GM19395 (cell line): Measurements from ENCODE around the gene ELAPOR2.
"Not testable (repeated sequence)": the region's sequence is repeated elsewhere in the genome, so short reads cannot be mapped to it uniquely, and the experiment has no call there.

Source experiments
- ATAC-seq: cut with Tn5 transposase; IDR thresholded peaks from one replicate; pipeline ENCODE4 v1.9.1; 2021; ENCODE audit warnings: mild to moderate bottlenecking, moderate library complexity; ENCODE audit not compliant: unreplicated experiment

Gene ELAPOR2

DNA sequence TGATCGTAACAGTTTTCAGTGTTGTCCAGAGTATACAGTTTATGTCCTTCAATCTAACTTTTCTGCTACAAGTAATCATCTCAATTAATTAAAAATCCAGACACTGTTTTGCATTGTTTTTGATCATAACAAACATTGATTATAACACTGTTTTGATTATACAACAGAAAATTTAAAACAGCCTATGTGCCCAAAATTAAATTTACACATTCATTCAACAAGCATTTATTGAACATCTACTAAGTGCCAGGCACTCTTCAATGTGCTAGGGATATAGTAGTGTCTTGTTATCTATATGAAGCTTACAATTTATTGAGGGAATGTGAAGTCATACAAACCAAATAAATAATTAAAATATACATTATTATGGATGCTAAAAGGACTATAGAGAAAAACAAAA, 10.6 kb downstream of the ELAPOR2 start:
- no peak for ATAC-seq

- ATAC-seq: no peak
Observed at GRCh38 chr7:87046456-87046855, 13.0 kb downstream of the ELAPOR2 start.

DNA sequence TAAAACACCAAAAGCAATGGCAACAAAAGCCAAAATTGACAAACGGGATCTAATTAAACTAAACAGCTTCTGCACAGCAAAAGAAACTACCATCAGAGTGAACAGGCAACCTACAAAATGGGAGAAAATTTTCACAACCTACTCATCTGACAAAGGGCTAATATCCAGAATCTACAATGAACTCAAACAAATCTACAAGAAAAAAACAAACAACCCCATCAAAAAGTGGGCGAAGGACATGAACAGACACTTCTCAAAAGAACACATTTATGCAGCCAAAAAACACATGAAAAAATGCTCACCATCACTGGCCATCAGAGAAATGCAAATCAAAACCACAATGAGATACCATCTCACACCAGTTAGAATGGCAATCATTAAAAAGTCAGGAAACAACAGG, 14.7 kb downstream of the ELAPOR2 start:
- ATAC-seq: not testable (repeated sequence)

GRCh38 chr7:87041586-87041985, 17.9 kb downstream of the ELAPOR2 start:
- not testable (repeated sequence) for ATAC-seq

DNA sequence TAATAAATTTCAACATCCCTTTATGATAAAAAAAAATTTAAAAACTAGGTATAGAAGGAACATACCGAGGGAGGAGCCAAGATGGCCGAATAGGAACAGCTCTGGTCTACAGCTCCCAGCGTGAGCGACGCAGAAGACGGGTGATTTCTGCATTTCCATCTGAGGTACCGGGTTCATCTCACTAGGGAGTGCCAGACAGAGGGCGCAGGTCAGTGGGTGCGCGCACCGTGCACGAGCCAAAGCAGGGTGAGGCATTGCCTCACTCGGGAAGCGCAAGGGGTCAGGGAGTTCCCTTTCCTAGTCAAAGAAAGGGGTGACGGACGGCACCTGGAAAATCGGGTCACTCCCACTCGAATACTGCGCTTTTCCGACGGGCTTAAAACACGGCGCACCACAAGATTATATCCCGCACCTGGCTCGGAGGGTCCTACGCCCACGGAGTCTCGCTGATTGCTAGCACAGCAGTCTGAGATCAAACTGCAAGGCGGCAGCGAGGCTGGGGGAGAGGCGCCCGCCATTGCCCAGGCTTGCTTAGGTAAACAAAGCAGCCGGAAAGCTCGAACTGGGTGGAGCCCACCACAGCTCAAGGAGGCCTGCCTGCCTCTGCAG, 19.7 kb downstream of the ELAPOR2 start:
- not testable (repeated sequence) for ATAC-seq

DNA sequence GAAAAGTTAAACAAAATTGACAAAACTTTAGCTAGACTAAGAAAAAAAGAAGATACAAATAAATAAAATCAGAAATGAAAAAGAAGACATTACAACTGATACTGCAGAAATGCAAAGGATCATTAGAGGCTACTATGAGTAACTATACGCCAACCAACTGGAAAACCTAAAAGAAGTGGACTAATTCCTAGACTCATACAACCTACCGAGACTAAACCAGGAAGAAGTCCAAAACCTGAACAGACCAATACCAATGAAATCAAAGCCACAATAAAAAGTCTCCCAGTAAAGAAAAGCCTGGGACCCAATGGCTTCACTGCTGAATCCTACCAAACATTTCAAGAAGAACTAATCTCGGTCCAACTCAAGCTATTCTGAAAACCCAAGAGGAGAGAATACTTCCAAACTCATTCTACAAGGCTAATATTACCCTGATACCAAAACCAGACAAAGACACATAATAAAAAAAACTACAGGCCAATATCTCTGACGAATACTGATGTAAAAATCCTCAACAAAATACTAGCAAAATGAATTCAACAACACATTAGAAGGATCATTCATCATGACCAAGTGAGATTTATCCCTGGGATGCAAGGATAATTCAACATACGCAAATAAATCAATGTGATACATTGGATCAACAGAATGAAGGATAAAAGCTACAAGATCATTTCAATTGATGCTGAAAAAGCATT, 20.3 kb downstream of the ELAPOR2 start:
- ATAC-seq: no peak

- no peak for ATAC-seq
Observed at GRCh38 chr7:87036985-87037384, 22.5 kb downstream of the ELAPOR2 start.

GRCh38 chr7:87032604-87033339, 26.7 kb downstream of the ELAPOR2 start:
- no peak for ATAC-seq

- no peak for ATAC-seq
Observed at GRCh38 chr7:87029078-87029477, 30.4 kb downstream of the ELAPOR2 start.

GRCh38 chr7:87028636-87029035, 30.8 kb downstream of the ELAPOR2 start:
- ATAC-seq: no peak

DNA sequence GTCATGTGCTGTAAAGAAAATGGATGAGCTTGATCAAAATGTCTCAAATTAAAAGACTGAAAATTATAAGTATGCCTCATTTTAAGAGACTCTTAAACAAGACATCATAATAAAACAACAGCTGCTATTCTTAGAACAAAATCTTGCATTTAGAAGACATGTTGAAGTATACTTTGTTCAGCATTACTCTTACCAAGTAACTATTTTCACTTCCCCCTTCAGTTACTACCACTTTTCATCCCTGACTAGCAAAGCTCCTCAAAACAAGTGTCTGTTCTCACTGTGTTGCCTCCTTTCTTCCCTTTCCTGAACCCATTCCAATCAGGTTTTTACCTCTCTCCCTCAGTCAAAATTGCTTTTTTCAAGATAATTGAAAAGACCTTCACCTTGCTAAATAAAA, 31.6 kb downstream of the ELAPOR2 start:
- ATAC-seq: peak; percentile 94

DNA sequence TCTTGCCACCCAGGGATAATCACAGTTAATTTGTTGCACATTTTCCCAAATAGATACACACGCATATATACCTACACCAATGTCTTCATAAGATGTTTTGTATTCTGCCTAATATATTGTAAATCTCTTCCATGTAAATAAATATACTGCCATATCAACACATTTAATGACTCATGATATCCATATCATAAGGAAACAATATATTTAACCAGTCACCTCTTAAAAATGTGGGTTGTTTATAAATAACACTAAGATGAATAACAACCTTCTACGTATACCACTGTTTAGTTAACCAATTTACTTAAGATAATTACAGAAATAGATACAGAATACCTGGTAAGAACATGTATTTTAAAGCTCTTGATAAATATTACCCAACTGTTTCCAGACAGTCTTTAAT, 38.2 kb downstream of the ELAPOR2 start:
- no peak for ATAC-seq

DNA sequence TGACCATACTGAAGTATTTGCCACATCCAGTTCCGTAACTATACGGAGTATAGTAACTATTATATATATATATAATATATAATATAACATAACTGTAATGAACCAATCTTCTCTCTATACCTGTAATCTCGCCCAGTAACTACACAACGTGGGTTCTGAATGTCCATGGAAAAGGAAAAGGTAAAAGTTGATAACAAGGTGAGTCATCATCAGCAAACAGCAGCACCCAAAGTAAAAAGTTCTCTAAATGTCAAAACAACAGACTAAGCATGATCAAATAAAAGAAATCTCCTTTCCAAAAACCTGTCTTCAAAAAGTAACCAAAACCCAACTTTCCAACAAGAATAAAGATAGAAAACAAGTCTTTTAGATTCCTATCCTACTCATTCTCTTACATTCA, 42.8 kb downstream of the ELAPOR2 start:
- no peak for ATAC-seq

DNA sequence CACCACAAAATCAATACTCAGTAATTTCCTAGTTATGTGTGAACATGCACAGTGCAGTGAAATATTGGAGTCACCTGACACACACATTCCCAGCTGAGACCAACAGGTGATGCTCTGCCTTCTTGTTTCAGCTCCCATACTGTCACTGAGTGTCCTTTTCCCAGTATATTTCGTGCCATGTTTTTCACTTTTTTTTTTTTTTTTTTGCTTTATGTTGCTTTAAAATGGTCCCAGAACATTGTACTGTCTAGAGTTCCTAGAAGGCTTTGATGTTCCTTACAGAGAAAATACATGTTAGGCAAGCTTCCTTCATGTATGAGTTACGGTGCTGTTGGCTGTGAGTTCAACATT, 45.6 kb downstream of the ELAPOR2 start:
- ATAC-seq: no peak

DNA sequence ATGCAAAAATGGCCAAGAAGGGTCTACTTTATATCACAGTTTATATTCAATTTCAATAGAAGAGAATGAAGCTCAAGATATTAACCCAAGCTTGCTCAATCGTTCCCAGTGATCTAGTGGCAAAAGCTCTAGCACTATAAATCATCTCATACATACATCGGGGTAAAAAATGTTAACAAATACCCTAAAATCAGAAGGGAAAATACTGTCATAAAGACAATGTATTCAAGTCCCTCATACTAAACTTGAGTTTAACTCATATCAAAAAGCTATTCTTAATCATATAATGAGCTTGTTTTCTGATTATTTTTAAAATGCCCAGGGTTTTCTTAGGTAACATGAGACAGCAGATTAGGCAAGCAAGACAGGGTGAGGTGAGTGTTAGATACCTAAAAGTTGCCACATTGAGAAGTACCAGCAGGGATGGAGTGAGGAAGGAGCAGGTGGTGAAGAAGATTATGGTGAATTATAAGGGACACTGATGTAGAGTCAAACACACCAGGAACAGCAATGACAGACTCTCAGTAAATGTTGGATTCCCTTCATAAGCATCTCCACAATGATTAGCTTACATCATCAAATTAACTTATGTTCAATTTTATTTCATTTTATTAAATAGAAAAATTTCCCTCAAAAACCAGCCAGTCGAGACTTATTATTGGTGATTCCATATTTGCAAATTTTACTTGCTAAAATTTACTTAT, 46.2 kb downstream of the ELAPOR2 start:
- ATAC-seq: no peak
